Hypothalamus (tissue), 51 donors: Measurements from ENCODE around the gene ACOX3.
"Not testable (repeated sequence)": the region's sequence is repeated elsewhere in the genome, so short reads cannot be mapped to it uniquely, and the experiment has no call there.

Experiments used
- DNase-seq, 51 donors: peaks; one replicate each; lab custom pipeline; 2025; lab: John Stamatoyannopoulos, UW

The ACOX3 gene

GRCh38 chr4:8391071-8391470 is 49.5 kb downstream of the ACOX3 start:
- no peak for DNase-seq

DNA sequence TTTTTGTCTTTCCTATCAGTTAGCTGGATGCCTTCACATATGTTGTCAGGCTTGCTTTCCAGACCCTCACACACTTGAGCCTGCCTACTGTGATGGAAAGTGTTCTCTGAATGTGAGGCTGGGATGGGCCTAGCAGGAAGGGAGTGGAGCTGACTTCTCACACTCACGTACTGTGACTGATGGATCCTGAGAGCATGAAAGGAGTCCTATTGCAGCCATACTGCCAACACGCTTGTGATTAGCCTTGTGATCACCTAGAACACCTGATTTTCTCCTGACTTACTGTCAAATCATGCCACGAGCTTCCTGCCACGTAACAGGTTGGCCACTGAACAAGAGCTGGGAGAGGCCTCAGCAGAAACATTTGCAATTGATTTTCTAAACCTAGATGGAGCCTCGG is 49.9 kb downstream of the ACOX3 start:
- no peak for DNase-seq

DNA sequence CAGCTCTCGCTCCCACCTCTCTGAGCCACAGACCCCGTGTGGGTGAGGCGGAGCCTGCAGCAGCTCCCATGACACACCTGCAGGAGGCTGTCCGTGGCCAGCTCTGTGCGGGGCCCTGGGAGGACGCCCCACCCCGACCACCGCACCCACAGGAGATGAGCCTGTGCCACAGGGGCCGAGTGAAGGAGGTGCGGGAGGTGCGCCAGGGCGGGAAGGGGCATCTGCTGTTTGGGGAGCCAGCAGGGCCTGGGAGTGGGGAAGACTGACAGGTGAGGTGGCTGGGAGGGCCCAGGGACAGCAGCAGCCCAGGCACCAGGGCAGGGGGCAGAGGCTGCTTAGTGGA is 52.0 kb downstream of the ACOX3 start:
- no peak for DNase-seq

- no peak for DNase-seq
Observed at GRCh38 chr4:8387615-8388527, 52.7 kb downstream of the ACOX3 start.

- DNase-seq = no peak
Observed at GRCh38 chr4:8387194-8387593, 53.3 kb downstream of the ACOX3 start.

DNA sequence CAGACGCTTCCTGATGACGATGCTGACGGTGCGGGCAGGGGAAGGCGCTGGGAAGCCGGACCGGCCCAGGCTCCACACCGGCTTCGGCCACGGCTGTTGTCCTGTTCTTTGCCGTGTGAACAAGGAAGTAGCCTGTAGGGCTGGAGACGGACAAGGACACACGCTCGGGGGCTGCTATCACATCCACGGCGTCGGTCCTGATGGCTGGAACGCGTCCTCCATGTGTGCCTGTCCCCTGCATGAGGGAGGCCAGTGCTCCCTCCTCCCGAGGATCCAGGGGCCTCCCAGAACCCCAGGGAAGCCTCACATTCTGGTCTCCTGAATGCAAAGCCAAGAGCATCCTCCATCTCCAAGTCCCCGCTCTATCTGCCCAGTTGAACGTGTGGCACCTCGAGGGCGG is 53.8 kb downstream of the ACOX3 start:
- DNase-seq = no peak

DNA sequence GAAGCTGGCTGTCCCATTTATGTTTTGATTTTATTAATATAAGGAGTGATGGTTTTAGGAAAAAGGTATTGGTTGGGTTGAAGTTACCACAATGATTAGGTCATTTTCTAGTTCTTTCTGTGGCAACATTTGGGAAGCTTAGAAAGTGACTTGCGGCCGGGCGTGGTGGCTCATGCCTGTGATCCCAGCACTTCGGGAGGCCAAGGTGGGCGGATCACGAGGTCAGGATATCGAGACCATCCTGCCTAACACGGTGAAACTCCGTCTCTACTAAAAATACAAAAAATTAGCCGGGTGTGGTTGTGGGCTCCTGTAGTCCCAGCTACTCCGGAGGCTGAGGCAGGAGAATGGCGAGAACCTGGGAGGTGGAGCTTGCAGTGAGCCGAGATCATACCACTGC is 54.4 kb downstream of the ACOX3 start:
- not testable (repeated sequence) for DNase-seq

DNA sequence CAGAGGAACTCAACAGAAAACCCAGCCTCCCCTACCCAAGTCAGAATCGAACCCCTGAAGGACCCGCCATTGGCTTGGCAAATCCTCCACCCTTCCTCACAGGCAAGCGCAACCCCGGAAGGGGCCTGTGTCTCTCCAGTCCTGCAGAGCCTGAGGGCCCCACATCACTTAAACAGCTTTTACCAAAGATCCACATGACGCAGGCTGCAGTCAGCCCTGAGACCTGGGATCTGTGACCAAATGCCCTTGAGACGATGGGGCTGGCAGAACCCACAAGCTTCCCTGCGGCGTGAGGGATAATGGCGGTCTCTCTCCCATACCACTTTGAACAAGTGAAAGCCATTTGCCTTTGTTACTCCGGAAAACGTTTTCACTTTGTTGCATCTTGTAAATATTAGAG is 54.9 kb downstream of the ACOX3 start:
- no peak for DNase-seq

DNA sequence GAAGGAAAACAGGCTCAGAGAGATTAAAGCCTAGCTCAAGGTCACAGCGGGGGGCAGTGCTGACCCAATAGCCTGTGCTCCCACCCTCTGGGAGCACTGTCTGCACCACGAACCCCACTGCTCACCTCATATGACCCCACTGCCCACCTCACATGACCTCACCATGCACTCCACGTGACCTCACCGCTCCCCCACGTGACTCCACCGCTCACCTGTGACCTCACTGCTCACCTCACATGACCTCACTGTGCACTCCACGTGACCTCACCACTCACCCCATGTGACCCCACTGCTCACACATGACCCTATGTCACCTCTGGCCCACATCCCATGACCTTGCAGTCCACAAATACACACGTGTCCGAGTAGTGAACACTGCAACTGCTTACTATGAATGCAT is 55.4 kb downstream of the ACOX3 start:
- no peak for DNase-seq

DNA sequence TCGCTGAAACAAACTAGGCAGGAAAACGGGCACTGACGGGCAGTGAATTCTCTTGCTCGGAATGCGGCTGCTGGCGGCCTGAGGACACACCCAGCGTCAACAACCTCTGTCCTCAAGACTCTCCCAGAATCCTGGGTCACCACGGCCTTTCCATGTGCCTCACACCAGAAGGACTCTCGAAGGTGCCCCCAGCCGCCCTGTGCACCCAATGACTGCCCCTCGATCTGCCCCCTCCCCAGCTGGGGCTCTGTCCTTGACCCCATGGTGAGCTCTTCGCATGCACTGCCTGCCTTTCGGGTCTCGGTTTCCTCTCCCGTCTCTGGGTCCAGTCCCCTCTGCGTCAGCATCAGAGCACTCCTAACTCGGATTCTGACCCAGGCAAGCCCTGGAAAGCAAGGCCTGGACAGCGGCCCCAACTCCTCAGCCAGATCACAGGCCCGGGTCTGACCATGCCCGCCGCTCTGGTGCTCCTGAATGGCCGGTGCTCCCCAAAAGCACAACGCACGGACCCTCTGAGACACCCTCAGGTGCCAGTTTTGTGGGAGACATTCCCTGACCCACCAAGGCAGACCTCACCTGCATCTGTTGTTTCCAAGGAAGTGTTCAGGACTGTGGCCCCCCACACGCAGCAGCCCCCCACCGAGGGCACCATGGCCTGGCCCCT is 56.0 kb downstream of the ACOX3 start:
- DNase-seq = no peak

GRCh38 chr4:8383451-8384160 is 56.9 kb downstream of the ACOX3 start:
- no peak for DNase-seq

DNA sequence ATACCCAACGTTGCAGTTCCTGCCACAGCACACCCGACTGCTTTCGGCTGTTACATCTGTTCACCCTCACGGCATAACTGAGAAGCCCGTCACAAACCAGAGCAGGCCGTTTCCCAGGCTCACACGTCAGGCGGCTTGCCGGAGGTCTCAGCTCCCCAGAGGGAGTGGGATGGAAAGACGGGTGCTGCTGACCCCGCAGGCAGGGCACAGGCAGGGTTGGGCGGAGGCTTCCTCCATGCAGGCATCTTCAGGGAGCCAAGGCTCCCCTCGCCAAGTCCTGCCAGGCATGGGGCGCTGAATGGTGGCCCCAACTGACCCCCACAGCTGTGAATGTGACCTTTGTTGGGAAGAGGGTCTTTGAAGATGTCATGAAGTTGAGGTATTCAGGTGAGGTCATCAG is 57.5 kb downstream of the ACOX3 start:
- DNase-seq = no peak

- DNase-seq = no peak
Observed at GRCh38 chr4:8381814-8382581, 58.5 kb downstream of the ACOX3 start.

- no peak for DNase-seq
Observed at GRCh38 chr4:8380511-8381415, 59.8 kb downstream of the ACOX3 start.

DNA sequence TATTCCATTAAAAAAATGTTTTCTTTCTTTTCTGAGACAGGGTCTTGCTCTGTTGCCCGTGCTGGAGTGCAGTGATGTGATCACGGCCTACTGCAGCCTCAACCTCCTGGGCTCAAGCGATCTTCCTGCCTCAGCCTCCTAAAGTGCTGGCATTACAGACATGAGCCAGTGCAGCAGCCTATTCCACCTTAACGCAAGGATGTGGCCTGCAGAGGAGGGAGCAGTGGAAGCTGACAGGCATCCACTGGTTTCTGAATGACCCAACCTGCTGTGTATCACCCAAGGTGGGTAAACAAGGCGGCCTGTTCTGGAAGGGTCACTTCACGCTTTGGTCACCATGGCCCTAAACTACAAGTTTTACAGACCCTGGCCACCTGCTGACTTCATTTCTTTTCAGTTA is 60.8 kb downstream of the ACOX3 start:
- no peak for DNase-seq

GRCh38 chr4:8379281-8379680 is 61.2 kb downstream of the ACOX3 start:
- no peak for DNase-seq

DNA sequence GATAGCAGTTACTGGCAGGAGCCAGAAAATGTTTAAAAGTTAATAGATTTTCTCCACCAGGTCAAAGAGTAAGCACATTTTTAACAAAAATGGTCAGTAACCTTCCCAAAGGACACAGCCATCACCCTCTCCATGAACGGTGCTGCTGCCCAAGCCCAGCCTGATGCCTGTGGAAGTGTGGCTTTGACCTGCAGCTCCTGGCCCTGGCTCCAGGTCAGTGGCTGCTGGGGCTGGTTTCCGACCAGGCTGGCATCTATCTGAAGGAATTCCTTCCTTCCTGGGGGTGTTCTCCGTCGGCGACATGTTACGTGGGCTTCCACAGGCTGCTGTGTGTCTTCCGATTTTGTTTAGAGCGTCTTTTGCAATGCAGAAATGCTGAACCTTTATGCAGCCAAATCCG is 61.7 kb downstream of the ACOX3 start:
- no peak for DNase-seq

GRCh38 chr4:8378101-8378724 is 62.3 kb downstream of the ACOX3 start:
- no peak for DNase-seq
